H1 (cell line): Measurements from ENCODE around the gene LPP. TPM values are rescaled to one million over a fixed set of nuclear protein-coding genes. Genes with fewer than 3 reads are reported as not detected.

Experiments used
- POLR2A ChIP-seq, 2 experiments: IDR thresholded peaks; 1 replicate in 1 of 2; 2 replicates in 1 of 2; pipeline ENCODE4 v1.6.1; 2011; ENCODE audit warnings: low read depth in 2 of 2, low read length in 2 of 2, mild to moderate bottlenecking in 2 of 2; ENCODE audit errors: control extremely low read depth in 1 of 2
- SAP30 ChIP-seq: fragments of 300-600 bp; sonication (generic); IDR thresholded peaks from 2 replicates; pipeline ENCODE4 v1.7.1; 2012; ENCODE audit warnings: low read length, moderate library complexity, mild to moderate bottlenecking, inconsistent platforms; ENCODE audit not compliant: insufficient read depth, insufficient replicate concordance
- polyA plus RNA-seq, 7 experiments: library from polyadenylated mRNA; depleted of rRNA in 3 of 7; stranded (reverse) in 5 of 7; unstranded in 2 of 7; fragments of >200 nt in 5 of 7; fragments of 200-250 nt in 2 of 7; gene quantifications; 1 replicate in 5 of 7; 2 replicates in 1 of 7; 4 replicates in 1 of 7; pipeline versions ENCODE4 v1.2.1 to v1.2.3, GENCODE V29; 2011 to 2013; ENCODE audit warnings: missing spikeins in 2 of 7, mixed read lengths in 2 of 7
- total RNA-seq: library from RNA; stranded (reverse); fragmentation: NEBNext Ultra II Directional; extraction: Animal tissue kit (Norgen Biotek cat#: 25700); gene quantifications from 2 replicates; pipeline ENCODE4 v1.2.1, GENCODE V29; 2021

Gene LPP
- total and polyA plus RNA-seq, 2 of the 8 experiments (the other 6 are each of a cell fraction or from before 2014, with no cell fraction given): 10.0 to 53.3 TPM

GRCh38 chr3:188827576-188827975 lies 673.6 kb downstream of the LPP start (continued):
- TF ChIP-seq POLR2A (IDR thresholded peaks at IDR 0.05; ENCODE audit: control extremely low read depth in 1 of 2, low read depth in 2 of 2, low read length in 2 of 2) (no peak), SAP30 (no peak)
